GM19468 (cell line): ENCODE results near the gene DAZAP1.

Source experiments
- ATAC-seq: cut with Tn5 transposase; IDR thresholded peaks from one replicate; pipeline ENCODE4 v1.9.1; 2021; ENCODE audit warnings: mild to moderate bottlenecking, moderate library complexity, moderate number of reproducible peaks; ENCODE audit not compliant: unreplicated experiment; ENCODE audit errors: extremely low read depth

DAZAP1 gene

GRCh38 chr19:1376415-1376805 lies 31.0 kb upstream of the DAZAP1 start:
- ATAC-seq, result no peak

- no peak for ATAC-seq
Observed at GRCh38 chr19:1377176-1377964, 30.0 kb upstream of the DAZAP1 start.

- ATAC-seq, result no peak
Observed at GRCh38 chr19:1377965-1378785, 29.2 kb upstream of the DAZAP1 start.

- no peak for ATAC-seq
Observed at GRCh38 chr19:1379126-1379905, 28.1 kb upstream of the DAZAP1 start.

GRCh38 chr19:1379961-1380489 lies 27.4 kb upstream of the DAZAP1 start:
- ATAC-seq, result no peak

- ATAC-seq, result no peak
Observed at GRCh38 chr19:1382250-1382649, 25.1 kb upstream of the DAZAP1 start.

GRCh38 chr19:1383017-1383311 lies 24.4 kb upstream of the DAZAP1 start:
- no peak for ATAC-seq

GRCh38 chr19:1383312-1384084 lies 23.9 kb upstream of the DAZAP1 start, which contains the start of gene NDUFS7:
Gene NDUFS7 (plus strand): TSS chr19:1383907. CDS start chr19:1383927, 20 bp downstream.
- peak; percentile 54 for ATAC-seq

GRCh38 chr19:1384085-1384462 lies 23.3 kb upstream of the DAZAP1 start:
- no peak for ATAC-seq

- ATAC-seq, result no peak
Observed at GRCh38 chr19:1384478-1385110, 22.8 kb upstream of the DAZAP1 start.

GRCh38 chr19:1385816-1386215 lies 21.6 kb upstream of the DAZAP1 start:
- ATAC-seq, result no peak

GRCh38 chr19:1386945-1387683 lies 20.3 kb upstream of the DAZAP1 start:
- ATAC-seq, result no peak

GRCh38 chr19:1387684-1388636 lies 19.4 kb upstream of the DAZAP1 start:
- ATAC-seq, result no peak

GRCh38 chr19:1388637-1389026 lies 18.8 kb upstream of the DAZAP1 start:
- no peak for ATAC-seq

GRCh38 chr19:1389033-1389940 lies 18.1 kb upstream of the DAZAP1 start:
- ATAC-seq, result no peak

GRCh38 chr19:1390890-1391423 lies 16.4 kb upstream of the DAZAP1 start:
- no peak for ATAC-seq
